Measurements from ENCODE around the gene LMBRD1. TPM values are rescaled to one million over a fixed set of nuclear protein-coding genes. Genes with fewer than 3 reads are reported as not detected.

LMBRD1 gene
- total and polyA plus RNA-seq, 2 of the 8 experiments (the other 6 are each of a cell fraction or from before 2014, with no cell fraction given) = 9.1 to 16.8 TPM

DNA sequence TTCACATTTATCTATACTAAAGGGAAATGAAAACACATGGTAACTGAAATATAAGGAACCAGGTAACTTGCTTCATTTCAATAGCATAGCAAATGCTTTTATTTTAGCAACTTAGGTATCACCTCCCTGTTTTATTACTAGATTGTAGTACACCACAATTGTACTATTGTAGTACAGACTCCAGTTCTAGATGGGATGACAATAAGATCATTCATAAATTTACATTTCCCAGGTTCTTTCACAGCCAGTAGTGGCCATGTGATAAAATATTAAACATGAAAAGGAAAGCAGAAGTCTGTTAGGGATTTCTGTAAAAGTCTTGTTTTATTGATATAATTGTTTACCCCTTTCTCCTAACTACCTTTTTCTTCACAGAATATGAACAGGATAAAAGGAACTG is 97.2 kb downstream of the LMBRD1 start:
- FAIRE-seq = no peak
- POLR2A ChIA-PET (ENCODE audit: partially characterized antibody) = no interaction called here

More for the DNA sequence above, 97.2 kb downstream of the LMBRD1 start:
- no peak overlapping the region for H3K18ac ChIP-seq (ENCODE audit: extremely low read depth, low read length)
- no peaks in the 10 kb centered on the region for H4K20me1 ChIP-seq (replicated peaks in 1 of 2; ENCODE audit: control insufficient read depth in 1 of 2, insufficient read depth in 2 of 2, low read length in 2 of 2)
- no peak overlapping the region for H3K4ac ChIP-seq (replicated peaks; ENCODE audit: insufficient read length, low read depth, low read length)
- H2AFZ ChIP-seq (ENCODE audit: low read length) = no peak overlapping the region
- no peak overlapping the region for H3K9ac ChIP-seq (replicated peaks in 1 of 4; ENCODE audit: extremely low read depth in 1 of 4, low read depth in 3 of 4, low read length in 3 of 4)
- H3K36me3 ChIP-seq (ENCODE audit: control insufficient read depth in 2 of 4, insufficient read depth in 4 of 4, low read length in 3 of 4) = no peaks in the 10 kb centered on the region; a peak in 1 of 8 replicates
- H3K79me1 ChIP-seq (ENCODE audit: low read depth, low read length) = no peaks in the 10 kb centered on the region
- no peak overlapping the region for H2BK15ac ChIP-seq (ENCODE audit: low read length)
- H2BK5ac ChIP-seq (ENCODE audit: low read depth, low read length) = no peak overlapping the region
- CTCF ChIA-PET (ENCODE audit: partially characterized antibody) = interaction anchor here (0.7 kb wide), 1 partner anchor 36 kb away, joined by 3 read pairs; no protein-coding TSS in a partner anchor
- no peak overlapping the region for H3K4me2 ChIP-seq (ENCODE audit: insufficient read depth in 1 of 2, low read depth in 2 of 2, low read length in 2 of 2)
- no peak overlapping the region for H4K8ac ChIP-seq (ENCODE audit: extremely low read depth, insufficient read depth, low read length)
- TF ChIP-seq TAF1 (IDR thresholded peaks at IDR 0.05; ENCODE audit: low read depth, low read length) (no peak), CHD2 (IDR thresholded peaks at IDR 0.05; ENCODE audit: low read length) (no peak), CBX5 (IDR thresholded peaks at IDR 0.05; ENCODE audit: low read depth, low read length) (no peak), ATF2 (IDR thresholded peaks at IDR 0.05; ENCODE audit: low read length) (no peak), SRF (IDR thresholded peaks at IDR 0.05; ENCODE audit: low read depth, low read length) (no peak), ZNF274 (IDR thresholded peaks at IDR 0.05; ENCODE audit: borderline replicate concordance, extremely low read depth, low read length) (no peak), BRCA1 (IDR thresholded peaks at IDR 0.05; ENCODE audit: low read depth, low read length) (no peak), NANOG (IDR thresholded peaks at IDR 0.05; ENCODE audit: insufficient read depth, low read depth, low read length, poor library complexity, severe bottlenecking) (no peak), SIRT6 (IDR thresholded peaks at IDR 0.05; ENCODE audit: low read length) (no peak), GTF2F1 (IDR thresholded peaks at IDR 0.05; ENCODE audit: borderline replicate concordance, low read depth, low read length) (no peak), SP4 (IDR thresholded peaks at IDR 0.05; ENCODE audit: low read length) (no peak)
- H3K4me1 ChIP-seq (replicated peaks in 1 of 4; ENCODE audit: control insufficient read depth in 3 of 4, insufficient read depth in 4 of 4, low read length in 3 of 4) = no peaks in the 10 kb centered on the region
- H3K79me2 ChIP-seq (ENCODE audit: control insufficient read depth in 1 of 2, insufficient read depth in 2 of 2, low read length in 2 of 2) = no peaks in the 10 kb centered on the region
- no peak overlapping the region for H3K56ac ChIP-seq (replicated peaks; ENCODE audit: insufficient read length, low read depth, low read length)
- no peaks in the 10 kb centered on the region for H3K27me3 ChIP-seq (replicated peaks in 1 of 4; ENCODE audit: control insufficient read depth in 3 of 4, extremely low read depth in 1 of 4, insufficient read depth in 3 of 4, low read length in 3 of 4)
- H4K5ac ChIP-seq (ENCODE audit: insufficient read length, low read depth, low read length) = no peak overlapping the region
- no peak overlapping the region for H3K23ac ChIP-seq (ENCODE audit: insufficient read length)
- no peak overlapping the region for H2AK5ac ChIP-seq (ENCODE audit: low read depth, low read length)
- no peak overlapping the region for H3K14ac ChIP-seq (ENCODE audit: insufficient read length)
- H3K9me3 ChIP-seq (ENCODE audit: insufficient read depth in 2 of 2, low read depth in 1 of 2, low read length in 1 of 2) = no peaks in the 10 kb centered on the region
- no peaks in the 10 kb centered on the region for H3K23me2 ChIP-seq (ENCODE audit: low read depth, low read length)
- no peak overlapping the region for H3K4me3 ChIP-seq (ENCODE audit: extremely low read depth in 1 of 4, insufficient read depth in 2 of 4, low read depth in 3 of 4, low read length in 4 of 4)
- no peak overlapping the region for H2BK120ac ChIP-seq (replicated peaks; ENCODE audit: low read depth, low read length)
- H2BK12ac ChIP-seq (ENCODE audit: low read depth, low read length) = no peak overlapping the region
- H4K91ac ChIP-seq (replicated peaks; ENCODE audit: insufficient read length, low read length) = no peak overlapping the region
- H3K27ac ChIP-seq (ENCODE audit: low read depth, low read length) = no peak overlapping the region
- no peak for DNase-seq (ENCODE audit: low read depth in 1 of 2, low spot score in 2 of 2)
- H2BK20ac ChIP-seq (ENCODE audit: low read length) = no peak overlapping the region
